Amygdala (tissue), 56 donors: Measurements from ENCODE around the gene ALAS1.
"Not testable (repeated sequence)": the region's sequence is repeated elsewhere in the genome, so short reads cannot be mapped to it uniquely, and the experiment has no call there.

Source experiments
- DNase-seq, 56 donors: peaks; one replicate each; lab custom pipeline; 2025; lab: John Stamatoyannopoulos, UW

ALAS1 gene

GRCh38 chr3:52176180-52176752 is 21.7 kb upstream of the ALAS1 start:
- DNase-seq, result no peak

GRCh38 chr3:52176951-52177700 is 20.8 kb upstream of the ALAS1 start:
- no peak for DNase-seq

DNA sequence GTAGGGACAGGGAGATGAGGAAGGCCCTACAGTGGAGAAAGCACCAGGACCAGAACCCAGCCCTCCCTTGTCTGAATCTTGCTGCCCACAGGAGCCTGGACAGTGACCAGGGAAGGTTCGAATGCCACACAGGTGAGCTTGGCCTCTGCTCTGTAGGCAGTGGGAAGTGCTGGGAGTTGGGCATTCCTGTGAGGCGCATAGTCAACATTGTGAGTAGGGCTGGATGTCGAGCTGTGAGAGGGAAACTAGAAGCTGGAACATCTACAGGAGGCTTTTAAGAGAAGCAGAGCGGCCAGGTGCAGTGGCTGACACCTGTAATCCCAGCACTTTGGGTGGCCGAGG is 20.3 kb upstream of the ALAS1 start:
- DNase-seq, result no peak

- DNase-seq, result not testable (repeated sequence)
These were observed 19.8 kb upstream of the ALAS1 start for GRCh38 chr3:52178126-52178525.

- no peak for DNase-seq
These were observed 19.4 kb upstream of the ALAS1 start for GRCh38 chr3:52178537-52178936.

DNA sequence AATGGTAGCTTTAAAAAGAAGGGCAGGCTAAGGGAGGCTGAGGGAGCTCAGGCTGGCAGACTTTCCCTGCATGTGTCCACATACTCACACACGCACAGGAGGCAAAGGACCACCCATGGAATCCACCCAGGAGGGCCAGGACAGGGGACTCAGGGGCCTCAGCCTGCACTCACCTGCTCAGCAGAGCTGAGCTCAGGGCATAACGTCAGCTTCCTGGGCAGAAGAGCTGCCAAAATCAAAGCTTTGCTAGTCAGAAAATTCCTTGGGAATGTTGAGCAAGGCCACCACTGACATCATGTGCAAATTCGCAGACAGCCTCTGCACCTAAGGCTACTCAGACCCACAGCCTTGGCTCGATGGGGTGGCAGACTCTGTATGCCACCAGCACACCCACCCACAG is 16.4 kb upstream of the ALAS1 start:
- no peak for DNase-seq

GRCh38 chr3:52182196-52182595 is 15.8 kb upstream of the ALAS1 start:
- DNase-seq, result no peak

- no peak for DNase-seq
These were observed 15.3 kb upstream of the ALAS1 start for GRCh38 chr3:52182691-52183090.

- no peak for DNase-seq
These were observed 14.0 kb upstream of the ALAS1 start for GRCh38 chr3:52183786-52184445.

GRCh38 chr3:52184690-52185089 is 13.3 kb upstream of the ALAS1 start:
- no peak for DNase-seq

GRCh38 chr3:52185311-52185710 is 12.6 kb upstream of the ALAS1 start:
- DNase-seq, result no peak

GRCh38 chr3:52185837-52186236 is 12.1 kb upstream of the ALAS1 start:
- no peak for DNase-seq

DNA sequence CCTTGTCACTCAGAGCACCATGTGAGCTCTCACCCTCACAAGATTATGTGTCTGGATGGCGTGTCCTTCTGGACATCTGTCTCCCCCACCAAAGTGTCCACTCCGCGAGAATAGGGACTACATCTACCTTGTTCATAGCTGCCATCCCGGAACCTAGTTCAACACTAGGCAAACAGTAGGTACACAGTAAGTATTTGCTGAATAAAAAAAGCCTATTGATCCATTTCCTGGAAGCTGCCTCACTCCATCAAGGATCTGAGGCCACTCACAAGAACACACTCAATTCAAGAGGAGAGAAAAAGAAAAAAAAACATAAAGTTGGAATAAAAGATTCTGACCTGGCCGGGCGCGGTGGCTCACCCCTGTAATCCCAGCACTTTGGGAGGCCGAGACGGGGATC is 11.2 kb upstream of the ALAS1 start:
- DNase-seq, result no peak

GRCh38 chr3:52188556-52188955 is 9.4 kb upstream of the ALAS1 start:
- no peak for DNase-seq

DNA sequence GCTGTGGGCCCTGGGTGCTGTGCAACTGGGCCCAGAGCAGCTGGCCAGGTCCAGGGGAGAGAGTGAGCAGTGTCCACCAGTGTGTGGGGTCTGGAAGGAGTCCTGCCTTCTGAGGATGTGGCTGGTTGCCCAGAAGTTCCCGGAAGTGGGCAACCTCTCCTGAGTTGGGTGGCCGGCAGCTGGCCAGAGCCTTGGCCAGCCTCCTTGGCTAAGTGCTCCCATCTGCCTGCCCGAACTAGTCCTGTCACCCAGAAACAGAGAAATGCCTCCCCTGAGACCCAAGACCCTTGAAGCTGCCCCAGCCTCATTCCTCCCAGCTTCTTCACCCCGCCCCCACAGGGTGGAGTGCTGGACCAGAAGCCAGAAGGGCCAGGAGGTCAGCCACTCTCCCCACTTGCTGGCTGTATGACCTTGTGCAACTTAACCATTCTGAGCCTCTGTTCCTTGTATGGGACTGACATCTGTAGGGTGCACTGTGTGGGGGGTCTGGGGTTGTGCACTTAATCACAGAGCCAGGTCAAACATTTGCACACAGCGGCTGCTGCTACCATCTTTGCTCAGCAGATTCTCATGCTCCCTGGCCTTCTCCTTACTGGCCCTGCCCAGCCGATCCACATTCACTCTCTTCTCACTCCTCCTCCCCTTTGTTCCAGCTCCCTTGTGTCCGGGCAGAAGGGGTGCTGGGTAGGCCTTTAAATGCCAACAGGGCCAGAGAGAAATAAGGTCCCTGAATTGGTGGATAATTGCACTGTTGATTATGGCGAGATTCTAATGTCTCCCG is 7.5 kb upstream of the ALAS1 start:
- DNase-seq, result peak in 45 of 56 donors; percentile 2 to 79 (median 46)

- no peak for DNase-seq
These were observed 6.3 kb upstream of the ALAS1 start for GRCh38 chr3:52191663-52192062.

- peak in 41 of 56 donors; percentile 10 to 89 (median 59) for DNase-seq
These were observed 4.9 kb upstream of the ALAS1 start for GRCh38 chr3:52193065-52193464.

GRCh38 chr3:52194485-52195290 is 3.3 kb upstream of the ALAS1 start:
- no peak for DNase-seq

DNA sequence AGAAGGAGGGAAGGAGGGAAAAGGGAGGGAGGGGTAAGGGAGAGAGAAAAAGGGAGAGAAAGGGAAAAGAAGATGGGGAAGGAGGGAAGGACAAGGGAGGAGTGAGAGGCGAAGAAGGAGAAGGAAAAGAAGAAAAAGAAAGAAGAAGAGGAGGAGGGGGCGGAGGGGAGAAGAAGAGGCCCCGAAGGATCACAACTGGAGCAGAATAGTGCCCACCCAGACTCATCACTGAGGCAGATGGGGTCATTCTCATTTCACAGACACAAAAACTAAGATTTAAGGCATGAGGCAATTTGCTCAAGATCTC is 2.7 kb upstream of the ALAS1 start:
- DNase-seq, result no peak

- DNase-seq, result no peak
These were observed 2.1 kb upstream of the ALAS1 start for GRCh38 chr3:52195823-52196331.
